K562 (cell line): ENCODE measurements around the gene CSE1L. TPM values are rescaled to one million over a fixed set of nuclear protein-coding genes. Genes with fewer than 3 reads are reported as not detected.
A peak's percentile ranks its signal among the peaks of the same experiment; 100 is the strongest.

Experiments
- CBFA2T3 ChIP-seq: fragments of 450-650 bp; IDR thresholded peaks from 2 replicates; pipeline ENCODE4 v1.6.1; 2017
- MBD2 ChIP-seq: sonication (generic); IDR thresholded peaks from 2 replicates; pipeline ENCODE4 v1.6.1; 2016; ENCODE audit warnings: low read depth, borderline replicate concordance
- NCOA1 ChIP-seq: fragments of 450-650 bp; IDR thresholded peaks from 2 replicates; pipeline ENCODE4 v1.6.1; 2016; ENCODE audit warnings: low read depth
- PHF20 ChIP-seq: fragments of 450-650 bp; IDR thresholded peaks from 2 replicates; pipeline ENCODE4 v1.6.1; 2018; ENCODE audit not compliant: partially characterized antibody
- RAD51 ChIP-seq: fragments of 450-650 bp; IDR thresholded peaks from 2 replicates; pipeline ENCODE4 v1.7.1; 2016; ENCODE audit warnings: low read depth, mild to moderate bottlenecking, borderline replicate concordance
- RNF2 ChIP-seq: sonication (generic); IDR thresholded peaks from 2 replicates; pipeline ENCODE4 v1.6.1; 2016
- STAT5B ChIP-seq: fragments of 250-450 bp; sonication (Bioruptor Pico); IDR thresholded peaks from 2 replicates; pipeline ENCODE4 v1.8.0; 2021; ENCODE audit warnings: mild to moderate bottlenecking, inconsistent platforms
- ZNF445 ChIP-seq: fragments of 250-450 bp; sonication (Bioruptor Pico); IDR thresholded peaks from 2 replicates; pipeline ENCODE4 v1.4.0; 2020; ENCODE audit warnings: low read depth, mild to moderate bottlenecking, moderate library complexity
- ZNF583 ChIP-seq: fragments of 250-450 bp; sonication (Bioruptor Pico); IDR thresholded peaks from 2 replicates; pipeline ENCODE4 v1.4.0; 2020
- polyA plus RNA-seq, 8 experiments: library from polyadenylated mRNA; depleted of rRNA in 4 of 8; stranded (reverse) in 5 of 8; unstranded in 3 of 8; fragments of >200 nt; fragmentation: Nextera tagmentation in 2 of 8; fragmentation: Illumina TruSeq in 1 of 8; extraction: Ambion mirVana in 2 of 8; extraction: Trizol in 1 of 8; gene quantifications; 2 replicates each; pipeline versions ENCODE4 v1.2.1 to v1.2.3, GENCODE V29; 2011 to 2014; ENCODE audit warnings: inconsistent platforms in 1 of 8, missing spikeins in 1 of 8
- total RNA-seq, 7 experiments: library from RNA; depleted of rRNA in 6 of 7; stranded (reverse); fragments of >200 nt in 6 of 7; fragmentation: Illumina TruSeq in 2 of 7; extraction: Trizol in 2 of 7; gene quantifications; 2 replicates each; pipeline versions ENCODE4 v1.2.1 to v1.2.3, GENCODE V29; 2011 to 2021; ENCODE audit warnings: low replicate concordance in 1 of 7
- TF ChIP-seq, protein P1 (sequence below): fragments of 450-650 bp; IDR thresholded peaks from 2 replicates; pipeline ENCODE4 v1.6.1; 2017; ENCODE audit warnings: antibody characterized with exemption, mild to moderate bottlenecking
- TF ChIP-seq, protein P2 (sequence below): IDR thresholded peaks from 2 replicates; pipeline ENCODE4 v1.6.1; 2011; ENCODE audit warnings: borderline replicate concordance, low read depth, mild to moderate bottlenecking, moderate library complexity, low read length; ENCODE audit not compliant: insufficient read depth, poor library complexity, severe bottlenecking
- TF ChIP-seq, protein P3 (sequence below): fragments of 250-450 bp; sonication (Bioruptor Pico); IDR thresholded peaks from 2 replicates; pipeline ENCODE4 v1.5.0; 2020; ENCODE audit warnings: mild to moderate bottlenecking, borderline replicate concordance
- TF ChIP-seq, protein P4 (sequence below): sonication (generic); formaldehyde crosslinking; IDR thresholded peaks from 2 replicates; pipeline ENCODE4 v1.8.0; 2022; ENCODE audit warnings: mild to moderate bottlenecking, missing genetic modification reagents
- TF ChIP-seq, protein P5 (sequence below): fragments of 450-650 bp; IDR thresholded peaks from 2 replicates; pipeline ENCODE4 v1.6.1; 2017; ENCODE audit warnings: antibody characterized with exemption
- TF ChIP-seq, protein P6 (sequence below): fragments of 250-450 bp; sonication (Bioruptor Pico); IDR thresholded peaks from 2 replicates; pipeline ENCODE4 v1.8.0; 2022; ENCODE audit warnings: moderate library complexity, mild to moderate bottlenecking, inconsistent platforms

Gene CSE1L
- total and polyA plus RNA-seq, 9 of the 15 experiments (the other 6 are each of a cell fraction or from before 2014, with no cell fraction given): 138 to 280 (median 209) TPM

DNA sequence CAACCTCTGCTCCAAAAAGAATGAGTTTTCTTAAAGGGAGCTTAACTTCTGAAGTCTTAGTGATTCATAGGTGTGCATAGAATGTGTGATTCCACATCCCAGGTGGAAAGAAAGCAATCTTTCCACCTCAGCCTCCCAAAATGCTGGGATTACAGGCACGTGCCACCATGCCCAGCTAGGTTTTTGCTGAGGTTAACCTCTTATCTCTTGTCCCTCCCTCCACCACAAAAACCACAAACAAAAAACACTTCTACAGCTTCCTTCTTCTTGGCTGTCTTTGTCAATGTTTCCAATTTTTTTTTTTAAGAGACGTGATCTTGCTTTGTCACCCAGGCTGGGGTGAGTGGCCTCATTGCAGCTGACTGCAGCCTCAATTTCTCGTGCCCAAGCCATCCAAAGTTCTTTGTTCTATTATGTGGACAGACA lies 8.1 kb upstream of the CSE1L start (continued):
- no peak for TF ChIP-seq MBD2
- TF ChIP-seq, protein P1, sequence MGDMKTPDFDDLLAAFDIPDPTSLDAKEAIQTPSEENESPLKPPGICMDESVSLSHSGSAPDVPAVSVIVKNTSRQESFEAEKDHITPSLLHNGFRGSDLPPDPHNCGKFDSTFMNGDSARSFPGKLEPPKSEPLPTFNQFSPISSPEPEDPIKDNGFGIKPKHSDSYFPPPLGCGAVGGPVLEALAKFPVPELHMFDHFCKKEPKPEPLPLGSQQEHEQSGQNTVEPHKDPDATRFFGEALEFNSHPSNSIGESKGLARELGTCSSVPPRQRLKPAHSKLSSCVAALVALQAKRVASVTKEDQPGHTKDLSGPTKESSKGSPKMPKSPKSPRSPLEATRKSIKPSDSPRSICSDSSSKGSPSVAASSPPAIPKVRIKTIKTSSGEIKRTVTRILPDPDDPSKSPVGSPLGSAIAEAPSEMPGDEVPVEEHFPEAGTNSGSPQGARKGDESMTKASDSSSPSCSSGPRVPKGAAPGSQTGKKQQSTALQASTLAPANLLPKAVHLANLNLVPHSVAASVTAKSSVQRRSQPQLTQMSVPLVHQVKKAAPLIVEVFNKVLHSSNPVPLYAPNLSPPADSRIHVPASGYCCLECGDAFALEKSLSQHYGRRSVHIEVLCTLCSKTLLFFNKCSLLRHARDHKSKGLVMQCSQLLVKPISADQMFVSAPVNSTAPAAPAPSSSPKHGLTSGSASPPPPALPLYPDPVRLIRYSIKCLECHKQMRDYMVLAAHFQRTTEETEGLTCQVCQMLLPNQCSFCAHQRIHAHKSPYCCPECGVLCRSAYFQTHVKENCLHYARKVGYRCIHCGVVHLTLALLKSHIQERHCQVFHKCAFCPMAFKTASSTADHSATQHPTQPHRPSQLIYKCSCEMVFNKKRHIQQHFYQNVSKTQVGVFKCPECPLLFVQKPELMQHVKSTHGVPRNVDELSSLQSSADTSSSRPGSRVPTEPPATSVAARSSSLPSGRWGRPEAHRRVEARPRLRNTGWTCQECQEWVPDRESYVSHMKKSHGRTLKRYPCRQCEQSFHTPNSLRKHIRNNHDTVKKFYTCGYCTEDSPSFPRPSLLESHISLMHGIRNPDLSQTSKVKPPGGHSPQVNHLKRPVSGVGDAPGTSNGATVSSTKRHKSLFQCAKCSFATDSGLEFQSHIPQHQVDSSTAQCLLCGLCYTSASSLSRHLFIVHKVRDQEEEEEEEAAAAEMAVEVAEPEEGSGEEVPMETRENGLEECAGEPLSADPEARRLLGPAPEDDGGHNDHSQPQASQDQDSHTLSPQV: no peak
- TF ChIP-seq ZNF445: no peak
- TF ChIP-seq, protein P2, sequence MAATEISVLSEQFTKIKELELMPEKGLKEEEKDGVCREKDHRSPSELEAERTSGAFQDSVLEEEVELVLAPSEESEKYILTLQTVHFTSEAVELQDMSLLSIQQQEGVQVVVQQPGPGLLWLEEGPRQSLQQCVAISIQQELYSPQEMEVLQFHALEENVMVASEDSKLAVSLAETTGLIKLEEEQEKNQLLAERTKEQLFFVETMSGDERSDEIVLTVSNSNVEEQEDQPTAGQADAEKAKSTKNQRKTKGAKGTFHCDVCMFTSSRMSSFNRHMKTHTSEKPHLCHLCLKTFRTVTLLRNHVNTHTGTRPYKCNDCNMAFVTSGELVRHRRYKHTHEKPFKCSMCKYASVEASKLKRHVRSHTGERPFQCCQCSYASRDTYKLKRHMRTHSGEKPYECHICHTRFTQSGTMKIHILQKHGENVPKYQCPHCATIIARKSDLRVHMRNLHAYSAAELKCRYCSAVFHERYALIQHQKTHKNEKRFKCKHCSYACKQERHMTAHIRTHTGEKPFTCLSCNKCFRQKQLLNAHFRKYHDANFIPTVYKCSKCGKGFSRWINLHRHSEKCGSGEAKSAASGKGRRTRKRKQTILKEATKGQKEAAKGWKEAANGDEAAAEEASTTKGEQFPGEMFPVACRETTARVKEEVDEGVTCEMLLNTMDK: no peak
- TF ChIP-seq PHF20: no peak
- TF ChIP-seq, protein P3, sequence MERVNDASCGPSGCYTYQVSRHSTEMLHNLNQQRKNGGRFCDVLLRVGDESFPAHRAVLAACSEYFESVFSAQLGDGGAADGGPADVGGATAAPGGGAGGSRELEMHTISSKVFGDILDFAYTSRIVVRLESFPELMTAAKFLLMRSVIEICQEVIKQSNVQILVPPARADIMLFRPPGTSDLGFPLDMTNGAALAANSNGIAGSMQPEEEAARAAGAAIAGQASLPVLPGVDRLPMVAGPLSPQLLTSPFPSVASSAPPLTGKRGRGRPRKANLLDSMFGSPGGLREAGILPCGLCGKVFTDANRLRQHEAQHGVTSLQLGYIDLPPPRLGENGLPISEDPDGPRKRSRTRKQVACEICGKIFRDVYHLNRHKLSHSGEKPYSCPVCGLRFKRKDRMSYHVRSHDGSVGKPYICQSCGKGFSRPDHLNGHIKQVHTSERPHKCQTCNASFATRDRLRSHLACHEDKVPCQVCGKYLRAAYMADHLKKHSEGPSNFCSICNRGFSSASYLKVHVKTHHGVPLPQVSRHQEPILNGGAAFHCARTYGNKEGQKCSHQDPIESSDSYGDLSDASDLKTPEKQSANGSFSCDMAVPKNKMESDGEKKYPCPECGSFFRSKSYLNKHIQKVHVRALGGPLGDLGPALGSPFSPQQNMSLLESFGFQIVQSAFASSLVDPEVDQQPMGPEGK (CRISPR knock-in tag): no peak
- TF ChIP-seq RNF2: peak; percentile 64; the same call in 1 of the 2 replicates
- TF ChIP-seq, protein P4, sequence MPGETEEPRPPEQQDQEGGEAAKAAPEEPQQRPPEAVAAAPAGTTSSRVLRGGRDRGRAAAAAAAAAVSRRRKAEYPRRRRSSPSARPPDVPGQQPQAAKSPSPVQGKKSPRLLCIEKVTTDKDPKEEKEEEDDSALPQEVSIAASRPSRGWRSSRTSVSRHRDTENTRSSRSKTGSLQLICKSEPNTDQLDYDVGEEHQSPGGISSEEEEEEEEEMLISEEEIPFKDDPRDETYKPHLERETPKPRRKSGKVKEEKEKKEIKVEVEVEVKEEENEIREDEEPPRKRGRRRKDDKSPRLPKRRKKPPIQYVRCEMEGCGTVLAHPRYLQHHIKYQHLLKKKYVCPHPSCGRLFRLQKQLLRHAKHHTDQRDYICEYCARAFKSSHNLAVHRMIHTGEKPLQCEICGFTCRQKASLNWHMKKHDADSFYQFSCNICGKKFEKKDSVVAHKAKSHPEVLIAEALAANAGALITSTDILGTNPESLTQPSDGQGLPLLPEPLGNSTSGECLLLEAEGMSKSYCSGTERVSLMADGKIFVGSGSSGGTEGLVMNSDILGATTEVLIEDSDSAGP (CRISPR knock-in tag): no peak
- TF ChIP-seq, protein P5, sequence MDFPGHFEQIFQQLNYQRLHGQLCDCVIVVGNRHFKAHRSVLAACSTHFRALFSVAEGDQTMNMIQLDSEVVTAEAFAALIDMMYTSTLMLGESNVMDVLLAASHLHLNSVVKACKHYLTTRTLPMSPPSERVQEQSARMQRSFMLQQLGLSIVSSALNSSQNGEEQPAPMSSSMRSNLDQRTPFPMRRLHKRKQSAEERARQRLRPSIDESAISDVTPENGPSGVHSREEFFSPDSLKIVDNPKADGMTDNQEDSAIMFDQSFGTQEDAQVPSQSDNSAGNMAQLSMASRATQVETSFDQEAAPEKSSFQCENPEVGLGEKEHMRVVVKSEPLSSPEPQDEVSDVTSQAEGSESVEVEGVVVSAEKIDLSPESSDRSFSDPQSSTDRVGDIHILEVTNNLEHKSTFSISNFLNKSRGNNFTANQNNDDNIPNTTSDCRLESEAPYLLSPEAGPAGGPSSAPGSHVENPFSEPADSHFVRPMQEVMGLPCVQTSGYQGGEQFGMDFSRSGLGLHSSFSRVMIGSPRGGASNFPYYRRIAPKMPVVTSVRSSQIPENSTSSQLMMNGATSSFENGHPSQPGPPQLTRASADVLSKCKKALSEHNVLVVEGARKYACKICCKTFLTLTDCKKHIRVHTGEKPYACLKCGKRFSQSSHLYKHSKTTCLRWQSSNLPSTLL: no peak
- peak; percentile 81 for TF ChIP-seq CBFA2T3
- no peak for TF ChIP-seq STAT5B (CRISPR knock-in tag)
- TF ChIP-seq NCOA1: peak; percentile 38; the same call in 1 of the 2 replicates
- 0 out of 2 replicates have a peak, but pooled peaks have one; percentile 33 for TF ChIP-seq RAD51
- TF ChIP-seq, protein P6, sequence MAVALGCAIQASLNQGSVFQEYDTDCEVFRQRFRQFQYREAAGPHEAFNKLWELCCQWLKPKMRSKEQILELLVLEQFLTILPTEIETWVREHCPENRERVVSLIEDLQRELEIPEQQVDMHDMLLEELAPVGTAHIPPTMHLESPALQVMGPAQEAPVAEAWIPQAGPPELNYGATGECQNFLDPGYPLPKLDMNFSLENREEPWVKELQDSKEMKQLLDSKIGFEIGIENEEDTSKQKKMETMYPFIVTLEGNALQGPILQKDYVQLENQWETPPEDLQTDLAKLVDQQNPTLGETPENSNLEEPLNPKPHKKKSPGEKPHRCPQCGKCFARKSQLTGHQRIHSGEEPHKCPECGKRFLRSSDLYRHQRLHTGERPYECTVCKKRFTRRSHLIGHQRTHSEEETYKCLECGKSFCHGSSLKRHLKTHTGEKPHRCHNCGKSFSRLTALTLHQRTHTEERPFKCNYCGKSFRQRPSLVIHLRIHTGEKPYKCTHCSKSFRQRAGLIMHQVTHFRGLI (CRISPR knock-in tag): no peak
- no peak for TF ChIP-seq ZNF583 (CRISPR knock-in tag)
